ENCODE measurements around the gene GNB1L. TPM values are rescaled to one million over a fixed set of nuclear protein-coding genes. Genes with fewer than 3 reads are reported as not detected.

GNB1L gene
- total and polyA plus RNA-seq, 4 donors, result 3.2 to 10.3 (median 5.3) TPM

Other genes starting within 250 kb of the GNB1L start
- gene SEPTIN5, start 140.4 kb downstream of the GNB1L start, total RNA-seq, result 100 to 1,000 TPM in 1 of 2 donors, 10 to 100 TPM in 1; 82.9 to 106 TPM
- gene SEPTIN5, start 140.4 kb downstream of the GNB1L start, polyA plus RNA-seq (ENCODE audit: insufficient read length in 2 of 2), result 100 to 1,000 TPM; 243 to 294 TPM
- gene GP1BB, start 131.3 kb downstream of the GNB1L start, total RNA-seq, result 10 to 100 TPM in 1 of 2 donors, 1 to 10 TPM in 1; 5.3 to 14.4 TPM
- 10 to 100 TPM; 39.8 to 50.5 TPM for gene GP1BB, start 131.3 kb downstream of the GNB1L start, polyA plus RNA-seq (ENCODE audit: insufficient read length in 2 of 2)
- gene TBX1, start 94.1 kb downstream of the GNB1L start, total RNA-seq, result 1 to 10 TPM in 1 of 2 donors, not detected in 1; 1.3 TPM
- gene TBX1, start 94.1 kb downstream of the GNB1L start, polyA plus RNA-seq (ENCODE audit: insufficient read length in 2 of 2), result under 1 TPM; 0.35 to 0.63 TPM
- gene RTL10, start within 50 bp of the GNB1L start, total RNA-seq, result 10 to 100 TPM; 11.0 to 14.8 TPM
- gene RTL10, start within 50 bp of the GNB1L start, polyA plus RNA-seq (ENCODE audit: insufficient read length in 2 of 2), result 10 to 100 TPM; 14.7 to 18.7 TPM
- gene COMT, start 86.9 kb upstream of the GNB1L start, total RNA-seq, result 100 to 1,000 TPM in 1 of 2 donors, 10 to 100 TPM in 1; 72.6 to 139 TPM
- gene COMT, start 86.9 kb upstream of the GNB1L start, polyA plus RNA-seq (ENCODE audit: insufficient read length in 2 of 2), result 100 to 1,000 TPM; 154 to 158 TPM
- gene TXNRD2, start 86.9 kb upstream of the GNB1L start, total RNA-seq, result 10 to 100 TPM; 17.1 to 21.7 TPM
- 10 to 100 TPM; 25.6 to 29.4 TPM for gene TXNRD2, start 86.9 kb upstream of the GNB1L start, polyA plus RNA-seq (ENCODE audit: insufficient read length in 2 of 2)
- 10 to 100 TPM; 43.5 to 47.2 TPM for gene ARVCF, start 161.9 kb upstream of the GNB1L start, total RNA-seq
- gene ARVCF, start 161.9 kb upstream of the GNB1L start, polyA plus RNA-seq (ENCODE audit: insufficient read length in 2 of 2), result 100 to 1,000 TPM; 121 to 132 TPM
- 10 to 100 TPM; 17.9 to 25.8 TPM for gene TANGO2, start 166.2 kb upstream of the GNB1L start, total RNA-seq
- 10 to 100 TPM; 20.9 to 32.6 TPM for gene TANGO2, start 166.2 kb upstream of the GNB1L start, polyA plus RNA-seq (ENCODE audit: insufficient read length in 2 of 2)
- 10 to 100 TPM; 20.7 to 34.7 TPM for gene DGCR8, start 225.4 kb upstream of the GNB1L start, total RNA-seq
- 10 to 100 TPM; 43.2 to 58.7 TPM for gene DGCR8, start 225.4 kb upstream of the GNB1L start, polyA plus RNA-seq (ENCODE audit: insufficient read length in 2 of 2)